PC-3 (cell line): ENCODE data around the gene KCTD11. TPM values are rescaled to one million over a fixed set of nuclear protein-coding genes. Genes with fewer than 3 reads are reported as not detected.

ENCODE experiments used
- ATAC-seq: fragments of 200-7000 bp; cut with Tn5 transposase; 2 replicates; pipeline ENCODE4 v1.9.1; 2020; ENCODE audit warnings: mild to moderate bottlenecking, moderate library complexity
- BruUV-seq: library from RNA; stranded (reverse); fragments of 400-500 nt; replicated peaks from 2 replicates; lab custom pipeline; 2021; lab: Mats Ljungman, UMichigan
- CTCF ChIA-PET: fragments of 300-600 bp; sonication (Branson Sonifier 250); formaldehyde crosslinking; loops from one replicate; lab custom pipeline; 2022; ENCODE audit warnings: antibody characterized with exemption; lab: Charles Lee
- POLR2A ChIA-PET: fragments of 300-600 bp; sonication (Branson Sonifier 250); formaldehyde crosslinking; loops from one replicate; lab custom pipeline; 2022; ENCODE audit warnings: antibody characterized with exemption; ENCODE audit not compliant: unreplicated experiment; lab: Charles Lee
- DNase-seq: peaks from one replicate; pipeline ENCODE4 v3.0.0-alpha.2; 2015
- H2AFZ ChIP-seq: fragments of 300-600 bp; sonication (generic); 2 replicates; pipeline ENCODE4 v1.6.0; 2016; ENCODE audit warnings: antibody characterized with exemption, low read length
- H3F3A ChIP-seq: fragments of 300-600 bp; sonication (generic); one replicate; pipeline ENCODE4 v1.6.0; 2017; ENCODE audit warnings: antibody characterized with exemption, low read length, control low read depth, mild to moderate bottlenecking; ENCODE audit not compliant: unreplicated experiment
- H3K27ac ChIP-seq: fragments of 300-600 bp; sonication (generic); 2 replicates; pipeline ENCODE4 v1.5.1; 2016; ENCODE audit warnings: mild to moderate bottlenecking, low read length
- H3K27me3 ChIP-seq: fragments of 300-600 bp; sonication (generic); 2 replicates; pipeline ENCODE4 v1.6.1; 2016; ENCODE audit warnings: low read length, mixed read lengths
- H3K36me3 ChIP-seq: fragments of 300-600 bp; sonication (generic); 2 replicates; pipeline ENCODE4 v1.6.1; 2016; ENCODE audit warnings: low read depth, mixed run types, low read length, mixed read lengths
- H3K4me1 ChIP-seq: fragments of 300-600 bp; sonication (generic); 2 replicates; pipeline ENCODE4 v1.5.1; 2016; ENCODE audit warnings: low read length; ENCODE audit not compliant: insufficient read depth
- H3K4me2 ChIP-seq: fragments of 300-600 bp; sonication (generic); 2 replicates; pipeline ENCODE4 v1.6.0; 2016; ENCODE audit warnings: low read length
- H3K4me3 ChIP-seq: fragments of 300-600 bp; sonication (generic); 2 replicates; pipeline ENCODE4 v1.5.1; 2016; ENCODE audit warnings: mild to moderate bottlenecking, low read length, mixed read lengths
- H3K79me2 ChIP-seq: fragments of 300-600 bp; sonication (generic); 2 replicates; pipeline ENCODE4 v1.6.1; 2017; ENCODE audit warnings: low read length, mixed read lengths
- H3K9ac ChIP-seq: fragments of 300-600 bp; sonication (generic); 2 replicates; pipeline ENCODE4 v1.6.0; 2016; ENCODE audit warnings: mild to moderate bottlenecking, low read length
- H3K9me2 ChIP-seq: fragments of 300-600 bp; sonication (generic); replicated peaks from 2 replicates; pipeline ENCODE4 v1.6.1; 2016; ENCODE audit warnings: mixed run types, low read length, mixed read lengths
- H3K9me3 ChIP-seq: fragments of 300-600 bp; sonication (generic); 2 replicates; pipeline ENCODE4 v1.6.1; 2016; ENCODE audit warnings: low read length, mixed read lengths
- H4K20me1 ChIP-seq: fragments of 300-600 bp; sonication (generic); 2 replicates; pipeline ENCODE4 v1.6.1; 2016; ENCODE audit warnings: low read length, mixed read lengths
- EZH2 ChIP-seq: fragments of 300-600 bp; sonication (generic); IDR thresholded peaks from one replicate; pipeline ENCODE4 v1.6.1; 2017; ENCODE audit warnings: antibody characterized with exemption, mild to moderate bottlenecking, low read length; ENCODE audit not compliant: unreplicated experiment
- EZH2phosphoT487 ChIP-seq: fragments of 300-600 bp; sonication (generic); IDR thresholded peaks from 2 replicates; pipeline ENCODE4 v1.6.1; 2018; ENCODE audit warnings: mild to moderate bottlenecking, antibody characterized with exemption, low read length, borderline replicate concordance
- intact Hi-C: fragments of 100-400 bp; cut with micrococcal nuclease; formaldehyde crosslinking; loops from 2 replicates; pipeline ENCODE4 v1.9.0; 2023
- total RNA-seq: library from RNA; depleted of rRNA; stranded (reverse); fragments of >200 nt; gene quantifications from 2 replicates; pipeline ENCODE4 v1.2.3, GENCODE V29; 2014
- TF ChIP-seq, protein P1 (sequence below): fragments of 300-600 bp; sonication (generic); conservative IDR thresholded peaks from 2 replicates; pipeline ENCODE4 v1.5.1; 2017; ENCODE audit warnings: antibody characterized with exemption, low read depth, mild to moderate bottlenecking, low read length

The KCTD11 gene
- total RNA-seq, 1 experiment from 2014 or later = 7.0 TPM

DNA sequence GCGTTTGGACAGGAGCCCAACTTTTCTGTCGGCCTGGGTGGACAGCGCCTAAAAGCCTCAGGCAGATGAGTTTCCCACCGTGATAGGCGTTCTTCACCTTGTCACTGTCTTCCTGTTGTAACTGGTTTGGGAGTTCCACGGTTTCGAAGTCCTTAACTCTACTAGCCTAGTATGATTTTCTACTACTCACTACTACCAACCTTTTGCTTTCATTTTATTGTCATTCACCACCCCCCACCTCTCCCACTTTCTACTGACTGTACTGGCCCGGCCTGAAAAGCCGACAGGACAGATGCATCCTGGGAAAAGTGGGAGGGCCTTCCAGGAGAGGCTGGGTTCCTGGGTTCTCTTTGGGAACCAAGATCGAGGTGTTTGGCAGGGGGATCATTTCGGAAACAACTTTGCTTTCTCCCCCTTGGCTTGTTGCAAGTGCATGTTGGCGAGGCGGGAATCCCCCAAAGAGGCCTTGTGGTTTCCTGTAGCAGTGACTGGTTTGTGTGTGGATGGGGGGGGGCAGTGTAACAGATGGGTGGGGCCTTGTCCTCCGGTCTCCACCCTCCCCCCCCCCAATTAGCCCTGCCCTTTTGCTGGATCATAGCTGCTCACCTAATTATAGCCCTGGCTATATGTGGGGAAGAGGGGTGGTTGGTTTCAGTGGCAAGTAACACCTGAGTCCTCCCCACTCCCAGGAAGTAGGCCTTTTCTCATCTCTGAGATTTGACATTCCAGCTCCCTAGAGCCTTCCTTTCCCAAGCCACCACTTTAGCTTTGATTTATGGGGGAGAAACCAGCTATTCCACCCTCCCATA, 43.1 kb upstream of the KCTD11 start:
- Histone ChIP-seq H3K36me3 (peaks cover 35% of the 10 kb centered on the region), H3K27me3 (no peaks in the 10 kb centered on the region), H3K4me1 (peaks cover 23% of the 10 kb centered on the region; the same call in 1 of the 2 replicates), H3K9me2 (no peaks in the 10 kb centered on the region), H3K4me3 (peak overlapping the region; percentile 85), H3K27ac (peak overlapping the region; percentile 97), H3F3A (peaks cover 12% of the 10 kb centered on the region), H3K4me2 (peak overlapping the region; percentile 93), H3K79me2 (peaks cover 51% of the 10 kb centered on the region), H3K9ac (peak overlapping the region; percentile 100), H2AFZ (no peak overlapping the region), H3K9me3 (no peaks in the 10 kb centered on the region), H4K20me1 (peaks cover 38% of the 10 kb centered on the region)
- intact Hi-C loops = loop anchor here (2.0 to 5.0 kb wide), 3 partner anchors 20 to 262 kb away; partner anchors contain the start of genes GABARAP and NEURL4
- ChIA-PET CTCF (no interaction called here), POLR2A (interaction anchor here (0.6 kb wide), 1 partner anchor 89 kb away, joined by 5 read pairs; no protein-coding TSS in a partner anchor)
- BruUV-seq = TSS peak; percentile 88
- ATAC-seq = peak; percentile 29
- TF ChIP-seq EZH2 (no peak), EZH2phosphoT487 (no peak)
- TF ChIP-seq, protein P1, sequence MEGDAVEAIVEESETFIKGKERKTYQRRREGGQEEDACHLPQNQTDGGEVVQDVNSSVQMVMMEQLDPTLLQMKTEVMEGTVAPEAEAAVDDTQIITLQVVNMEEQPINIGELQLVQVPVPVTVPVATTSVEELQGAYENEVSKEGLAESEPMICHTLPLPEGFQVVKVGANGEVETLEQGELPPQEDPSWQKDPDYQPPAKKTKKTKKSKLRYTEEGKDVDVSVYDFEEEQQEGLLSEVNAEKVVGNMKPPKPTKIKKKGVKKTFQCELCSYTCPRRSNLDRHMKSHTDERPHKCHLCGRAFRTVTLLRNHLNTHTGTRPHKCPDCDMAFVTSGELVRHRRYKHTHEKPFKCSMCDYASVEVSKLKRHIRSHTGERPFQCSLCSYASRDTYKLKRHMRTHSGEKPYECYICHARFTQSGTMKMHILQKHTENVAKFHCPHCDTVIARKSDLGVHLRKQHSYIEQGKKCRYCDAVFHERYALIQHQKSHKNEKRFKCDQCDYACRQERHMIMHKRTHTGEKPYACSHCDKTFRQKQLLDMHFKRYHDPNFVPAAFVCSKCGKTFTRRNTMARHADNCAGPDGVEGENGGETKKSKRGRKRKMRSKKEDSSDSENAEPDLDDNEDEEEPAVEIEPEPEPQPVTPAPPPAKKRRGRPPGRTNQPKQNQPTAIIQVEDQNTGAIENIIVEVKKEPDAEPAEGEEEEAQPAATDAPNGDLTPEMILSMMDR = no peak
- DNase-seq = peak; percentile 68

DNA sequence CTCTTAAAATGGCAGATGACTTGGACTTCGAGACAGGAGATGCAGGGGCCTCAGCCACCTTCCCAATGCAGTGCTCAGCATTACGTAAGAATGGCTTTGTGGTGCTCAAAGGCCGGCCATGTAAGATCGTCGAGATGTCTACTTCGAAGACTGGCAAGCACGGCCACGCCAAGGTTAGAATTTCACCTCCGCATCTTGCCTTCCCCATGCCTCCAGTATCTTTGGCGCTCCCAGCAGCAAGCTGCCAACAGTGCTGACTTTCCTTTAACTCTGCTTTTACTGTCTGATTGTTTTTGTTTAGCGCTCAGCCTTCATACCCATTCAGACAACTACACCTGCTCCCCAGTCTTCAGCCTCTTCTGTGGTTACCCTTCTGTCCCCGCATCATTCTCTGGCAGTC, 42.3 kb upstream of the KCTD11 start:
- no peak for DNase-seq
- peaks cover 23% of the 10 kb centered on the region; the same call in 1 of the 2 replicates for H3K4me1 ChIP-seq

More for the DNA sequence above, 42.3 kb upstream of the KCTD11 start:
- BruUV-seq = no TSS peak
- Histone ChIP-seq H3K27ac (no peak overlapping the region), H2AFZ (no peak overlapping the region), H3K4me3 (peak overlapping the region; percentile 85), H4K20me1 (peaks cover 43% of the 10 kb centered on the region), H3K79me2 (peaks cover 51% of the 10 kb centered on the region), H3K36me3 (peaks cover 35% of the 10 kb centered on the region), H3K9ac (no peak overlapping the region), H3K9me3 (no peaks in the 10 kb centered on the region), H3K9me2 (no peaks in the 10 kb centered on the region), H3K27me3 (no peaks in the 10 kb centered on the region), H3K4me2 (peak overlapping the region; percentile 93), H3F3A (peaks cover 12% of the 10 kb centered on the region)
- intact Hi-C loops = loop anchor here (2.0 to 5.0 kb wide), 3 partner anchors 19 to 262 kb away; partner anchors contain the start of genes GABARAP and NEURL4
- ChIA-PET POLR2A (interaction anchor here (0.6 kb wide), 1 partner anchor 89 kb away, joined by 5 read pairs; no protein-coding TSS in a partner anchor), CTCF (no interaction called here)
- no peak for ATAC-seq
- TF ChIP-seq, protein P1 = no peak
- TF ChIP-seq EZH2 (no peak), EZH2phosphoT487 (no peak)
